Natural killer cell (primary cell): ENCODE results near the gene SRRT. TPM values are rescaled to one million over a fixed set of nuclear protein-coding genes. Genes with fewer than 3 reads are reported as not detected.

ENCODE experiments used
- ATAC-seq, 3 donors: fragments of 150-1000 bp in 2 of 3; fragments of 200-7000 bp in 1 of 3; cut with Tn5 transposase; 1 replicate in 1 of 3; 2 replicates in 2 of 3; pipeline ENCODE4 v1.10.0; 2021; ENCODE audit warnings: mild to moderate bottlenecking in 2 of 3, moderate library complexity in 2 of 3
- DNase-seq, 2 donors: peaks; one replicate each; pipeline versions ENCODE4 v3.0.0 to v3.0.0-alpha.2; 2013 to 2021; ENCODE audit warnings: mixed read lengths in 1 of 2
- H3K27ac ChIP-seq: one replicate; pipeline ENCODE4 v1.5.1; 2013; ENCODE audit warnings: mild to moderate bottlenecking, low read length
- H3K27me3 ChIP-seq: one replicate; pipeline ENCODE4 v1.6.1; 2013; ENCODE audit warnings: low read length; ENCODE audit not compliant: control insufficient read depth, insufficient read depth
- H3K36me3 ChIP-seq: one replicate; pipeline ENCODE4 v1.6.1; 2013; ENCODE audit warnings: low read length; ENCODE audit not compliant: control insufficient read depth, insufficient read depth
- H3K4me1 ChIP-seq: one replicate; pipeline ENCODE4 v1.6.1; 2013; ENCODE audit warnings: low read length; ENCODE audit not compliant: control insufficient read depth, insufficient read depth
- H3K4me3 ChIP-seq: one replicate; pipeline ENCODE4 v1.5.1; 2013; ENCODE audit warnings: low read length
- H3K9me3 ChIP-seq: one replicate; pipeline ENCODE4 v1.6.1; 2013; ENCODE audit warnings: low read length; ENCODE audit not compliant: control insufficient read depth, insufficient read depth
- H3K27ac Mint-ChIP-seq, 2 donors: one replicate each; pipeline ENCODE4 v1.8.0; 2022; ENCODE audit warnings: mild to moderate bottlenecking in 2 of 2, mixed read lengths in 2 of 2, moderate library complexity in 1 of 2
- H3K27me3 Mint-ChIP-seq, 2 donors: one replicate each; pipeline ENCODE4 v1.8.0; 2022; ENCODE audit warnings: low read depth in 2 of 2, mixed read lengths in 2 of 2
- H3K36me3 Mint-ChIP-seq: one replicate; pipeline ENCODE4 v1.8.0; 2022; ENCODE audit warnings: mixed read lengths
- H3K4me1 Mint-ChIP-seq, 2 donors: one replicate each; pipeline ENCODE4 v1.8.0; 2022; ENCODE audit warnings: mixed read lengths in 2 of 2
- H3K4me3 Mint-ChIP-seq: one replicate; pipeline ENCODE4 v1.8.0; 2022; ENCODE audit warnings: mild to moderate bottlenecking, moderate library complexity, mixed read lengths
- H3K9me3 Mint-ChIP-seq, 2 donors: one replicate each; pipeline ENCODE4 v1.8.0; 2022; ENCODE audit warnings: mixed read lengths in 2 of 2
- CTCF ChIP-seq: fragments of 200-600 bp; IDR thresholded peaks from one replicate; pipeline ENCODE4 v1.8.0; 2022; ENCODE audit warnings: antibody characterized with exemption
- WGBS: methylation state at CpG from one replicate; pipeline ENCODE4 v1.1.7; 2013; ENCODE audit warnings: missing lambda C conversion rate; ENCODE audit not compliant: insufficient coverage; 5-methylcytosine and 5-hydroxymethylcytosine counted together
- intact Hi-C: fragments of 100-400 bp; cut with micrococcal nuclease; formaldehyde crosslinking; loops from one replicate; pipeline ENCODE4 v1.14.2; 2022
- total RNA-seq, 4 donors: library from RNA; stranded (reverse); fragments of 120-200 nt in 1 of 4; gene quantifications; one replicate each; pipeline versions ENCODE4 v1.2.3 to v1.2.4, GENCODE V29; 2013 to 2022

SRRT gene
- total RNA-seq, 3 donors from 2014 or later (not counting 1 experiment from before 2014, with no cell fraction given): 281 to 307 (median 288) TPM

GRCh38 chr7:100866729-100867039 lies 8.2 kb upstream of the SRRT start:
- H3K36me3 ChIP-seq: peaks cover 14% of the 10 kb centered on the region
- H3K9me3 ChIP-seq: no peaks in the 10 kb centered on the region
- Mint-ChIP-seq H3K36me3 (no peaks in the 10 kb centered on the region), H3K4me3 (no peak overlapping the region), H3K4me1 (peaks cover 0 to 11% of the 10 kb centered on the region in 2 donors), H3K27ac (no peak overlapping the region), H3K27me3 (peaks cover 0 to 9% of the 10 kb centered on the region in 2 donors), H3K9me3 (no peaks in the 10 kb centered on the region)
- no peak for TF ChIP-seq CTCF
- H3K4me3 ChIP-seq: peak overlapping the region; percentile 43
- no peak for DNase-seq
- no peak for ATAC-seq
- intact Hi-C loops: no loop called here
- no peak overlapping the region for H3K27ac ChIP-seq
- 64% methylated on average over 4 of the region's 5 CpGs for WGBS
- H3K27me3 ChIP-seq: peaks cover 9% of the 10 kb centered on the region
- peaks cover 20% of the 10 kb centered on the region for H3K4me1 ChIP-seq

GRCh38 chr7:100867040-100867775 lies 7.7 kb upstream of the SRRT start, which contains the start of gene TRIP6:
TSS of gene TRIP6 (plus strand) at chr7:100867387. CDS start at chr7:100867498, 111 bp downstream.
- intact Hi-C loops: no loop called here
- peak within 1 kb of the TSS; percentile 31 for H3K4me3 Mint-ChIP-seq
- Histone ChIP-seq H3K27me3 (peaks cover 9% of the 10 kb centered on the region), H3K4me1 (peaks cover 20% of the 10 kb centered on the region), H3K9me3 (no peaks in the 10 kb centered on the region), H3K4me3 (peak within 1 kb of the TSS; percentile 43), H3K36me3 (peaks cover 12% of the 10 kb centered on the region), H3K27ac (peak within 1 kb of the TSS; percentile 49)
- 4% methylated on average over 37 of the region's 42 CpGs for WGBS
- no peak for TF ChIP-seq CTCF
- H3K36me3 Mint-ChIP-seq: no peaks in the 10 kb centered on the region
- H3K27ac Mint-ChIP-seq: no peak within 1 kb of the TSS
- H3K9me3 Mint-ChIP-seq: no peaks in the 10 kb centered on the region
- H3K27me3 Mint-ChIP-seq: peaks cover 0 to 9% of the 10 kb centered on the region in 2 donors
- peaks cover 0 to 11% of the 10 kb centered on the region in 2 donors for H3K4me1 Mint-ChIP-seq
- ATAC-seq: peak; percentile 28 to 53 (median 32)
- peak in 1 of 2 donors; percentile 53 for DNase-seq

GRCh38 chr7:100867776-100868485 lies 7.0 kb upstream of the SRRT start:
- peaks cover 0 to 11% of the 10 kb centered on the region in 2 donors for H3K4me1 Mint-ChIP-seq
- TF ChIP-seq CTCF: no peak
- H3K27me3 Mint-ChIP-seq: peaks cover 0 to 9% of the 10 kb centered on the region in 2 donors
- H3K9me3 Mint-ChIP-seq: no peaks in the 10 kb centered on the region
- ATAC-seq (no peak), DNase-seq (no peak)
- Histone ChIP-seq H3K4me3 (peak overlapping the region; percentile 43), H3K36me3 (peaks cover 8% of the 10 kb centered on the region), H3K27ac (peak overlapping the region; percentile 49), H3K4me1 (peaks cover 20% of the 10 kb centered on the region), H3K9me3 (no peaks in the 10 kb centered on the region), H3K27me3 (peaks cover 9% of the 10 kb centered on the region)
- H3K4me3 Mint-ChIP-seq: no peak overlapping the region
- intact Hi-C loops: no loop called here
- 43% methylated on average over 26 of the region's 27 CpGs for WGBS
- no peaks in the 10 kb centered on the region for H3K36me3 Mint-ChIP-seq
- no peak overlapping the region for H3K27ac Mint-ChIP-seq
